Measurements from ENCODE around the gene KRT23.

DNA sequence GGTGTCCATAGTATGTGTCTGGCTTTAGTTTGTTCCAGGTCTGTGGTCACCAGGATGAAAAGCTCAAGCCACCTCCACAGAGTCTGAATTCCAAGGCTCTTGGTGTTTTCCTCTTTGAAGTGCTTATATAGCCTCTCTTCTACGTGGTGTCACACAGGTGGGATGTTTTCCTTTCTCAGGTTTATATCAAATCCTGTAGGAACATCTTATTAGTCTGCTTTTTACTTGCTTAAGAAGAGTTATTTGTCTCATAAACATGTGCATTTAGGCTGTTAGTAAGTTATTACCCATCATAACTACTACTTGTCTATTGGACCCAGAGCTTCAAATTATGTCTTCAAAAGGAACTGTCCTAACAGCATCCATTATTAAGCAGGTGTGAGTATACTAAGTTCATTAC is 29.4 kb upstream of the KRT23 start, which contains the start of gene KRT39:
- TF ChIP-seq ZBTB7A (IDR thresholded peaks at IDR 0.05; ENCODE audit: borderline replicate concordance, control insufficient read depth, low read depth, low read length) (no peak), JUND (IDR thresholded peaks at IDR 0.05; ENCODE audit: borderline replicate concordance, low read depth, low read length) (no peak), JUND (tag; IDR thresholded peaks at IDR 0.05; ENCODE audit: borderline replicate concordance, low read depth, low read length) (no peak)
- TF ChIP-seq, protein P1, sequence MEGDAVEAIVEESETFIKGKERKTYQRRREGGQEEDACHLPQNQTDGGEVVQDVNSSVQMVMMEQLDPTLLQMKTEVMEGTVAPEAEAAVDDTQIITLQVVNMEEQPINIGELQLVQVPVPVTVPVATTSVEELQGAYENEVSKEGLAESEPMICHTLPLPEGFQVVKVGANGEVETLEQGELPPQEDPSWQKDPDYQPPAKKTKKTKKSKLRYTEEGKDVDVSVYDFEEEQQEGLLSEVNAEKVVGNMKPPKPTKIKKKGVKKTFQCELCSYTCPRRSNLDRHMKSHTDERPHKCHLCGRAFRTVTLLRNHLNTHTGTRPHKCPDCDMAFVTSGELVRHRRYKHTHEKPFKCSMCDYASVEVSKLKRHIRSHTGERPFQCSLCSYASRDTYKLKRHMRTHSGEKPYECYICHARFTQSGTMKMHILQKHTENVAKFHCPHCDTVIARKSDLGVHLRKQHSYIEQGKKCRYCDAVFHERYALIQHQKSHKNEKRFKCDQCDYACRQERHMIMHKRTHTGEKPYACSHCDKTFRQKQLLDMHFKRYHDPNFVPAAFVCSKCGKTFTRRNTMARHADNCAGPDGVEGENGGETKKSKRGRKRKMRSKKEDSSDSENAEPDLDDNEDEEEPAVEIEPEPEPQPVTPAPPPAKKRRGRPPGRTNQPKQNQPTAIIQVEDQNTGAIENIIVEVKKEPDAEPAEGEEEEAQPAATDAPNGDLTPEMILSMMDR (IDR thresholded peaks at IDR 0.05 in 2 of 3, conservative IDR thresholded peaks at IDR 0.05 in 1 of 3; ENCODE audit: insufficient read depth in 2 of 3, low read depth in 1 of 3, low read length in 3 of 3), result no peak

Measured in K562 (cell line).